Measurements from ENCODE around the gene BRICD5. TPM values are rescaled to one million over a fixed set of nuclear protein-coding genes. Genes with fewer than 3 reads are reported as not detected.

Gene BRICD5
- total and polyA plus RNA-seq, 2 of the 13 experiments (the other 11 are each of a cell fraction or from before 2014, with no cell fraction given), result 1.6 to 5.8 TPM

DNA sequence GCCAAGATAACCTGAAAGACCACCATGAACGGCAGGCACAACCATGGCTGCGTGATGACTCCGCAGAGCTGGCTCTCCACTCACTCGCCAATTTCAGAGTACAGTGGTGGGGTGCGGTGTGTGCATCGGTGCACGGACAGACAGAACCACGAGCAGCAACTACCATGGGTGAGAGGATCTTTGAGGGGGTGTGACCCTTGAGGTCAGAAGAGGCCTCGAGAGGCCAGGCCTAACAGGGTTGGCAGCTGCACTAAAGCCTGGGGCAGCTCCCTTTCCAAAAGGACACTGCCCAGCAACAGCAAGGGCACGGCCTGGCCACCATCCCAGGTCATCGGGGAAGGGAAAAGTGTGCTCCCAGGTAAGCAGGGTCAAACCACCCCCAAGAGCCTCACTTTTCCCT is 42.6 kb upstream of the BRICD5 start:
- Histone ChIP-seq H3K27ac (ENCODE audit: extremely low read length, insufficient read depth, low read length) (no peak overlapping the region), H3K36me3 (replicated peaks in 1 of 2; ENCODE audit: control insufficient read depth in 1 of 2, insufficient read depth in 2 of 2, low read length in 2 of 2) (peaks cover 14 to 48% of the 10 kb centered on the region in 2 experiments), H3K4me2 (ENCODE audit: low read depth, low read length) (no peak overlapping the region), H2AFZ (ENCODE audit: low read length) (no peak overlapping the region), H3K4me3 (replicated peaks in 1 of 3; ENCODE audit: insufficient read depth in 1 of 3, low read depth in 2 of 3, low read length in 3 of 3) (no peak overlapping the region), H3K79me2 (ENCODE audit: insufficient read depth, low read length) (peaks cover 21% of the 10 kb centered on the region), H4K20me1 (ENCODE audit: insufficient read depth, low read length) (peaks cover 5% of the 10 kb centered on the region), H3K4me1 (ENCODE audit: insufficient read depth, low read length) (peaks cover 27% of the 10 kb centered on the region), H3K9me3 (ENCODE audit: low read length) (no peaks in the 10 kb centered on the region), H3K27me3 (ENCODE audit: control insufficient read depth in 1 of 2, insufficient read depth in 2 of 2, low read length in 2 of 2) (no peaks in the 10 kb centered on the region; a peak in 1 of 5 replicates), H3K9ac (ENCODE audit: insufficient read depth, low read depth, low read length) (no peak overlapping the region)
- ChIA-PET CTCF (ENCODE audit: low intra/inter-chr PET ratio, low total read pairs) (no interaction called here), POLR2A (interaction anchor here (1.0 to 3.7 kb wide), 3 partner anchors 27 to 99 kb away, joined by 3 to 79 read pairs (median 56); partner anchors contain the start of gene TRAF7)
- no TSS peak for BruUV-seq (replicated peaks)
- WGBS (ENCODE audit: low lambda C conversion rate), result 96% methylated on average over 11 of the region's 11 CpGs
- TF ChIP-seq SMARCE1 (IDR thresholded peaks at IDR 0.05; ENCODE audit: borderline replicate concordance) (no peak), SRSF9 (IDR thresholded peaks at IDR 0.05; ENCODE audit: borderline replicate concordance, insufficient read depth, low read depth, low read length, poor library complexity, severe bottlenecking) (no peak), SUZ12 (IDR thresholded peaks at IDR 0.05; ENCODE audit: low read depth, low read length) (no peak), RBM22 (optimal IDR thresholded peaks at IDR 0.05; ENCODE audit: low read length) (peak; percentile 33), ZNF564 (CRISPR knock-in tag; IDR thresholded peaks at IDR 0.05) (no peak), RBFOX2 (IDR thresholded peaks at IDR 0.05; ENCODE audit: low read depth, low read length) (peak; percentile 5; the same call in 1 of the 2 replicates), KDM6A (CRISPR knock-in tag; IDR thresholded peaks at IDR 0.05; ENCODE audit: low read depth) (no peak), POLR2A (IDR thresholded peaks at IDR 0.05; ENCODE audit: insufficient read depth in 1 of 2, low read depth in 2 of 2, low read length in 2 of 2) (0 out of 4 replicates have a peak, but pooled peaks of 1 of the 2 experiments have one; percentile 10)
- TF ChIP-seq, protein P1, sequence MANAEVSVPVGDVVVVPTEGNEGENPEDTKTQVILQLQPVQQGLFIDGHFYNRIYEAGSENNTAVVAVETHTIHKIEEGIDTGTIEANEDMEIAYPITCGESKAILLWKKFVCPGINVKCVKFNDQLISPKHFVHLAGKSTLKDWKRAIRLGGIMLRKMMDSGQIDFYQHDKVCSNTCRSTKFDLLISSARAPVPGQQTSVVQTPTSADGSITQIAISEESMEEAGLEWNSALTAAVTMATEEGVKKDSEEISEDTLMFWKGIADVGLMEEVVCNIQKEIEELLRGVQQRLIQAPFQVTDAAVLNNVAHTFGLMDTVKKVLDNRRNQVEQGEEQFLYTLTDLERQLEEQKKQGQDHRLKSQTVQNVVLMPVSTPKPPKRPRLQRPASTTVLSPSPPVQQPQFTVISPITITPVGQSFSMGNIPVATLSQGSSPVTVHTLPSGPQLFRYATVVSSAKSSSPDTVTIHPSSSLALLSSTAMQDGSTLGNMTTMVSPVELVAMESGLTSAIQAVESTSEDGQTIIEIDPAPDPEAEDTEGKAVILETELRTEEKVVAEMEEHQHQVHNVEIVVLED (CRISPR knock-in tag; IDR thresholded peaks at IDR 0.05; ENCODE audit: borderline replicate concordance), result no peak
- TF ChIP-seq, protein P2, sequence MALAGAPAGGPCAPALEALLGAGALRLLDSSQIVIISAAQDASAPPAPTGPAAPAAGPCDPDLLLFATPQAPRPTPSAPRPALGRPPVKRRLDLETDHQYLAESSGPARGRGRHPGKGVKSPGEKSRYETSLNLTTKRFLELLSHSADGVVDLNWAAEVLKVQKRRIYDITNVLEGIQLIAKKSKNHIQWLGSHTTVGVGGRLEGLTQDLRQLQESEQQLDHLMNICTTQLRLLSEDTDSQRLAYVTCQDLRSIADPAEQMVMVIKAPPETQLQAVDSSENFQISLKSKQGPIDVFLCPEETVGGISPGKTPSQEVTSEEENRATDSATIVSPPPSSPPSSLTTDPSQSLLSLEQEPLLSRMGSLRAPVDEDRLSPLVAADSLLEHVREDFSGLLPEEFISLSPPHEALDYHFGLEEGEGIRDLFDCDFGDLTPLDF (CRISPR knock-in tag; IDR thresholded peaks at IDR 0.05), result no peak
- TF ChIP-seq, protein P3, sequence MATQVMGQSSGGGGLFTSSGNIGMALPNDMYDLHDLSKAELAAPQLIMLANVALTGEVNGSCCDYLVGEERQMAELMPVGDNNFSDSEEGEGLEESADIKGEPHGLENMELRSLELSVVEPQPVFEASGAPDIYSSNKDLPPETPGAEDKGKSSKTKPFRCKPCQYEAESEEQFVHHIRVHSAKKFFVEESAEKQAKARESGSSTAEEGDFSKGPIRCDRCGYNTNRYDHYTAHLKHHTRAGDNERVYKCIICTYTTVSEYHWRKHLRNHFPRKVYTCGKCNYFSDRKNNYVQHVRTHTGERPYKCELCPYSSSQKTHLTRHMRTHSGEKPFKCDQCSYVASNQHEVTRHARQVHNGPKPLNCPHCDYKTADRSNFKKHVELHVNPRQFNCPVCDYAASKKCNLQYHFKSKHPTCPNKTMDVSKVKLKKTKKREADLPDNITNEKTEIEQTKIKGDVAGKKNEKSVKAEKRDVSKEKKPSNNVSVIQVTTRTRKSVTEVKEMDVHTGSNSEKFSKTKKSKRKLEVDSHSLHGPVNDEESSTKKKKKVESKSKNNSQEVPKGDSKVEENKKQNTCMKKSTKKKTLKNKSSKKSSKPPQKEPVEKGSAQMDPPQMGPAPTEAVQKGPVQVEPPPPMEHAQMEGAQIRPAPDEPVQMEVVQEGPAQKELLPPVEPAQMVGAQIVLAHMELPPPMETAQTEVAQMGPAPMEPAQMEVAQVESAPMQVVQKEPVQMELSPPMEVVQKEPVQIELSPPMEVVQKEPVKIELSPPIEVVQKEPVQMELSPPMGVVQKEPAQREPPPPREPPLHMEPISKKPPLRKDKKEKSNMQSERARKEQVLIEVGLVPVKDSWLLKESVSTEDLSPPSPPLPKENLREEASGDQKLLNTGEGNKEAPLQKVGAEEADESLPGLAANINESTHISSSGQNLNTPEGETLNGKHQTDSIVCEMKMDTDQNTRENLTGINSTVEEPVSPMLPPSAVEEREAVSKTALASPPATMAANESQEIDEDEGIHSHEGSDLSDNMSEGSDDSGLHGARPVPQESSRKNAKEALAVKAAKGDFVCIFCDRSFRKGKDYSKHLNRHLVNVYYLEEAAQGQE (IDR thresholded peaks at IDR 0.05; ENCODE audit: borderline replicate concordance in 1 of 2, low read depth in 1 of 2, low read length in 2 of 2), result no peak
- intact Hi-C loops (cut with micrococcal nuclease; ENCODE audit: unreplicated experiment) (loop anchor here (5.0 kb wide), 1 partner anchor 56 kb away; the partner anchor contains the start of gene CASKIN1), in situ Hi-C loops (cut with HindIII; ENCODE audit: extremely low pct_ligation_motif_present, low pct_unique_long_range_greater_than_20kb) (no loop called here)
- no peak for DNase-seq (ENCODE audit: low spot score)
- no peak for ATAC-seq
- no peak for FAIRE-seq
